ENCODE results near the gene EFCAB9. TPM values are rescaled to one million over a fixed set of nuclear protein-coding genes. Genes with fewer than 3 reads are reported as not detected.

EFCAB9 gene
- total RNA-seq, 1 experiment from 2014 or later: not detected

GRCh38 chr5:172216345-172216744, 22.4 kb downstream of the EFCAB9 start:
- no peak overlapping the region for H3K4me2 ChIP-seq (ENCODE audit: low read length)
- peaks cover 0 to 3% of the 10 kb centered on the region in 2 experiments; a peak in 2 of 4 replicates for H3K36me3 ChIP-seq (ENCODE audit: control insufficient read depth in 1 of 2, insufficient read depth in 2 of 2, low read length in 2 of 2)
- no peaks in the 10 kb centered on the region for H3K9me2 ChIP-seq (ENCODE audit: insufficient read depth)
- RAD21 ChIA-PET (ENCODE audit: low non-redundant PET in 1 of 2, low total read pairs in 2 of 2, uncharacterized antibody in 2 of 2, unreplicated experiment in 2 of 2): interaction anchor here (0.6 to 0.7 kb wide), 2 partner anchors 21 to 26 kb away, joined by 3 to 7 read pairs; no protein-coding TSS in a partner anchor
- no peak for DNase-seq (ENCODE audit: low read depth, low spot score)
- no peaks in the 10 kb centered on the region for H3K79me2 ChIP-seq (ENCODE audit: insufficient read depth, low read length)
- 0 out of 4 replicates have a peak, but pooled peaks cover 0 to 7% of the 10 kb centered on the region in 2 experiments for H3K4me1 ChIP-seq (ENCODE audit: control insufficient read depth in 1 of 2, insufficient read depth in 2 of 2, low read length in 2 of 2)
- no TSS peak for BruUV-seq (replicated peaks)
- no peak overlapping the region for H3K27ac ChIP-seq (ENCODE audit: low read depth, low read length)
- CTCF ChIA-PET: no interaction called here
- no peak for ATAC-seq
- H3K4me3 ChIP-seq (replicated peaks in 1 of 2; ENCODE audit: low read depth in 1 of 2, low read length in 2 of 2): no peak overlapping the region
- H3K9me3 ChIP-seq (ENCODE audit: control insufficient read depth in 1 of 2, insufficient read depth in 1 of 2, low read depth in 1 of 2, low read length in 2 of 2): no peaks in the 10 kb centered on the region
- intact Hi-C loops (cut with micrococcal nuclease): no loop called here
- no peaks in the 10 kb centered on the region; the same call in 1 of the 2 replicates for H4K20me1 ChIP-seq (ENCODE audit: insufficient read depth)
- no peaks in the 10 kb centered on the region for H3K27me3 ChIP-seq (ENCODE audit: insufficient read depth, low read length)
- H2AFZ ChIP-seq (ENCODE audit: low read depth, low read length, poor library complexity, severe bottlenecking): no peak overlapping the region
- TF ChIP-seq POLR2AphosphoS5 (IDR thresholded peaks at IDR 0.05; ENCODE audit: low read depth, low read length) (no peak), FOSL1 (IDR thresholded peaks at IDR 0.05; ENCODE audit: low read depth) (no peak), SRF (IDR thresholded peaks at IDR 0.05; ENCODE audit: low read depth) (no peak), SIN3A (IDR thresholded peaks at IDR 0.05; ENCODE audit: low read depth) (no peak), POLR2A (IDR thresholded peaks at IDR 0.05; ENCODE audit: borderline replicate concordance, extremely low read depth, insufficient read depth, insufficient read length) (no peak), MAX (IDR thresholded peaks at IDR 0.05) (no peak), CBX3 (IDR thresholded peaks at IDR 0.05; ENCODE audit: low read depth) (no peak), ZFX (IDR thresholded peaks at IDR 0.05) (no peak), RAD21 (IDR thresholded peaks at IDR 0.05; ENCODE audit: low read depth) (no peak)
- POLR2A ChIA-PET: no interaction called here
- H3K9ac ChIP-seq (ENCODE audit: low read length): no peak overlapping the region

GRCh38 chr5:172219296-172219695, 25.3 kb downstream of the EFCAB9 start:
- intact Hi-C loops (cut with micrococcal nuclease): no loop called here
- no peak overlapping the region for H3K4me3 ChIP-seq (replicated peaks in 1 of 2; ENCODE audit: low read depth in 1 of 2, low read length in 2 of 2)
- TF ChIP-seq ZFX (IDR thresholded peaks at IDR 0.05): no peak
- no peak for TF ChIP-seq EZH2phosphoT487 (IDR thresholded peaks at IDR 0.05; ENCODE audit: borderline replicate concordance)
- TF ChIP-seq SRF (IDR thresholded peaks at IDR 0.05; ENCODE audit: low read depth): no peak
- TF ChIP-seq FOSL1 (IDR thresholded peaks at IDR 0.05; ENCODE audit: low read depth): no peak
- TF ChIP-seq ZBTB33 (IDR thresholded peaks at IDR 0.05; ENCODE audit: extremely low read depth, insufficient replicate concordance, low read length): no peak
- ChIA-PET POLR2A (no interaction called here), RAD21 (ENCODE audit: low non-redundant PET in 1 of 2, low total read pairs in 2 of 2, uncharacterized antibody in 2 of 2, unreplicated experiment in 2 of 2) (interaction anchor here in 1 of 2 experiments (0.7 kb wide), 1 partner anchor 15 kb away, joined by 3 read pairs; no protein-coding TSS in a partner anchor), CTCF (no interaction called here)
- DNase-seq (ENCODE audit: low read depth, low spot score) (no peak), ATAC-seq (no peak)
- no peak overlapping the region for H3K9ac ChIP-seq (ENCODE audit: low read length)
- H3K9me2 ChIP-seq (ENCODE audit: insufficient read depth): no peaks in the 10 kb centered on the region
- no TSS peak for BruUV-seq (replicated peaks)
- H3K36me3 ChIP-seq (ENCODE audit: control insufficient read depth in 1 of 2, insufficient read depth in 2 of 2, low read length in 2 of 2): 0 out of 4 replicates have a peak, but pooled peaks cover 0 to 3% of the 10 kb centered on the region in 2 experiments
- H3K4me2 ChIP-seq (ENCODE audit: low read length): no peak overlapping the region
- H3K79me2 ChIP-seq (ENCODE audit: insufficient read depth, low read length): no peaks in the 10 kb centered on the region
- H3K4me1 ChIP-seq (ENCODE audit: control insufficient read depth in 1 of 2, insufficient read depth in 2 of 2, low read length in 2 of 2): 0 out of 4 replicates have a peak, but pooled peaks cover 0 to 7% of the 10 kb centered on the region in 2 experiments
- no peak overlapping the region for H3K27ac ChIP-seq (ENCODE audit: low read depth, low read length)
- H4K20me1 ChIP-seq (ENCODE audit: insufficient read depth): no peaks in the 10 kb centered on the region; the same call in 1 of the 2 replicates
- H3K27me3 ChIP-seq (ENCODE audit: insufficient read depth, low read length): no peaks in the 10 kb centered on the region
- H3K9me3 ChIP-seq (ENCODE audit: control insufficient read depth in 1 of 2, insufficient read depth in 1 of 2, low read depth in 1 of 2, low read length in 2 of 2): no peaks in the 10 kb centered on the region
- H2AFZ ChIP-seq (ENCODE audit: low read depth, low read length, poor library complexity, severe bottlenecking): no peak overlapping the region
